Measurements from ENCODE around the gene BBS9. TPM values are rescaled to one million over a fixed set of nuclear protein-coding genes. Genes with fewer than 3 reads are reported as not detected.

Gene BBS9
- total RNA-seq, 1 donor from 2014 or later = 16.2 TPM

GRCh38 chr7:33237036-33237435 lies 107.7 kb downstream of the BBS9 start:
- TF ChIP-seq CTCF (conservative IDR thresholded peaks at IDR 0.05) = no peak
- no peaks in the 10 kb centered on the region for H3K27me3 Mint-ChIP-seq (ENCODE audit: low read depth)
- DNase-seq (ENCODE audit: low read depth, low spot score) = no peak
- H3K4me3 Mint-ChIP-seq = no peak overlapping the region
- H3K4me1 Mint-ChIP-seq = no peaks in the 10 kb centered on the region
- H3K9me3 Mint-ChIP-seq = no peaks in the 10 kb centered on the region
- no peak overlapping the region for H3K27ac Mint-ChIP-seq (ENCODE audit: unreplicated experiment)
- H3K36me3 Mint-ChIP-seq (ENCODE audit: low read depth) = no peaks in the 10 kb centered on the region

- Mint-ChIP-seq H3K27me3 (ENCODE audit: low read depth) (no peaks in the 10 kb centered on the region), H3K4me1 (no peaks in the 10 kb centered on the region), H3K27ac (ENCODE audit: unreplicated experiment) (no peak overlapping the region), H3K4me3 (no peak overlapping the region), H3K9me3 (no peaks in the 10 kb centered on the region), H3K36me3 (ENCODE audit: low read depth) (no peaks in the 10 kb centered on the region)
- no peak for DNase-seq (ENCODE audit: low read depth, low spot score)
- peak; percentile 85 for TF ChIP-seq CTCF (conservative IDR thresholded peaks at IDR 0.05)
Observed at GRCh38 chr7:33243319-33243881, 114.0 kb downstream of the BBS9 start.

GRCh38 chr7:33248671-33249070 lies 119.3 kb downstream of the BBS9 start:
- Mint-ChIP-seq H3K27me3 (ENCODE audit: low read depth) (no peaks in the 10 kb centered on the region), H3K36me3 (ENCODE audit: low read depth) (no peaks in the 10 kb centered on the region), H3K4me3 (no peak overlapping the region), H3K9me3 (no peaks in the 10 kb centered on the region), H3K4me1 (no peaks in the 10 kb centered on the region), H3K27ac (ENCODE audit: unreplicated experiment) (no peak overlapping the region)
- TF ChIP-seq CTCF (conservative IDR thresholded peaks at IDR 0.05) = no peak
- DNase-seq (ENCODE audit: low read depth, low spot score) = no peak

GRCh38 chr7:33250421-33250871 lies 121.1 kb downstream of the BBS9 start:
- H3K36me3 Mint-ChIP-seq (ENCODE audit: low read depth) = no peaks in the 10 kb centered on the region
- no peak overlapping the region for H3K4me3 Mint-ChIP-seq
- no peaks in the 10 kb centered on the region for H3K9me3 Mint-ChIP-seq
- no peaks in the 10 kb centered on the region for H3K27me3 Mint-ChIP-seq (ENCODE audit: low read depth)
- no peaks in the 10 kb centered on the region for H3K4me1 Mint-ChIP-seq
- TF ChIP-seq CTCF (conservative IDR thresholded peaks at IDR 0.05) = no peak
- DNase-seq (ENCODE audit: low read depth, low spot score) = no peak
- no peak overlapping the region for H3K27ac Mint-ChIP-seq (ENCODE audit: unreplicated experiment)

GRCh38 chr7:33251301-33251700 lies 121.9 kb downstream of the BBS9 start:
- DNase-seq (ENCODE audit: low read depth, low spot score) = no peak
- Mint-ChIP-seq H3K27ac (ENCODE audit: unreplicated experiment) (no peak overlapping the region), H3K9me3 (no peaks in the 10 kb centered on the region), H3K4me3 (no peak overlapping the region), H3K27me3 (ENCODE audit: low read depth) (no peaks in the 10 kb centered on the region), H3K36me3 (ENCODE audit: low read depth) (no peaks in the 10 kb centered on the region), H3K4me1 (no peaks in the 10 kb centered on the region)
- TF ChIP-seq CTCF (conservative IDR thresholded peaks at IDR 0.05) = no peak
